C4-2B (cell line): Measurements from ENCODE around the gene HYAL1.
A peak's percentile ranks its signal among the peaks of the same experiment; 100 is the strongest.

Experiments used
- CTCF ChIP-seq: fragments of 450-650 bp; conservative IDR thresholded peaks from 2 replicates; pipeline ENCODE4 v1.5.1; 2017; ENCODE audit warnings: mild to moderate bottlenecking
- ZFX ChIP-seq: fragments of 450-650 bp; IDR thresholded peaks from 2 replicates; pipeline ENCODE4 v1.6.1; 2017

- TF ChIP-seq CTCF: peak; percentile 83
- no peak for TF ChIP-seq ZFX
These were observed 28.8 kb downstream of the HYAL1 start for GRCh38 chr3:50274371-50275104.
